Activated naive CD4-positive, alpha-beta T cell treated with anti-CD3 and anti-CD28 coated beads for 36 hours (primary cell): ENCODE measurements around the gene ESRP2. TPM values are rescaled to one million over a fixed set of nuclear protein-coding genes. Genes with fewer than 3 reads are reported as not detected.

ENCODE experiments used
- CTCF ChIA-PET: fragments of 350-600 bp; sonication (Branson Sonifier 250); formaldehyde crosslinking; loops from one replicate; lab custom pipeline; 2021; ENCODE audit warnings: antibody characterized with exemption; lab: Charles Lee
- DNase-seq: peaks from one replicate; pipeline ENCODE4 v3.0.0-alpha.2; 2020
- H3K27ac Mint-ChIP-seq: one replicate; pipeline ENCODE4 v1.8.0; 2021; ENCODE audit warnings: mild to moderate bottlenecking, mixed read lengths
- H3K27me3 Mint-ChIP-seq: one replicate; pipeline ENCODE4 v1.8.0; 2021; ENCODE audit warnings: low read depth, mixed read lengths
- H3K36me3 Mint-ChIP-seq: one replicate; pipeline ENCODE4 v1.8.0; 2021; ENCODE audit warnings: low read depth, mixed read lengths
- H3K4me1 Mint-ChIP-seq: one replicate; pipeline ENCODE4 v1.8.0; 2021; ENCODE audit warnings: low read depth, mixed read lengths
- H3K4me3 Mint-ChIP-seq: one replicate; pipeline ENCODE4 v1.8.0; 2021; ENCODE audit warnings: mild to moderate bottlenecking, moderate library complexity, mixed read lengths
- H3K9me3 Mint-ChIP-seq: one replicate; pipeline ENCODE4 v1.8.0; 2021; ENCODE audit warnings: mixed read lengths
- intact Hi-C: fragments of 100-400 bp; cut with micrococcal nuclease; formaldehyde crosslinking; loops from one replicate; pipeline ENCODE4 v1.15.1; 2023
- total RNA-seq, 2 experiments: library from RNA; stranded (reverse); gene quantifications; one replicate each; pipeline ENCODE4 v1.2.3, GENCODE V29; 2021

ESRP2 gene
- total RNA-seq, 2 experiments from 2014 or later, result 0.21 to 0.35 TPM

DNA sequence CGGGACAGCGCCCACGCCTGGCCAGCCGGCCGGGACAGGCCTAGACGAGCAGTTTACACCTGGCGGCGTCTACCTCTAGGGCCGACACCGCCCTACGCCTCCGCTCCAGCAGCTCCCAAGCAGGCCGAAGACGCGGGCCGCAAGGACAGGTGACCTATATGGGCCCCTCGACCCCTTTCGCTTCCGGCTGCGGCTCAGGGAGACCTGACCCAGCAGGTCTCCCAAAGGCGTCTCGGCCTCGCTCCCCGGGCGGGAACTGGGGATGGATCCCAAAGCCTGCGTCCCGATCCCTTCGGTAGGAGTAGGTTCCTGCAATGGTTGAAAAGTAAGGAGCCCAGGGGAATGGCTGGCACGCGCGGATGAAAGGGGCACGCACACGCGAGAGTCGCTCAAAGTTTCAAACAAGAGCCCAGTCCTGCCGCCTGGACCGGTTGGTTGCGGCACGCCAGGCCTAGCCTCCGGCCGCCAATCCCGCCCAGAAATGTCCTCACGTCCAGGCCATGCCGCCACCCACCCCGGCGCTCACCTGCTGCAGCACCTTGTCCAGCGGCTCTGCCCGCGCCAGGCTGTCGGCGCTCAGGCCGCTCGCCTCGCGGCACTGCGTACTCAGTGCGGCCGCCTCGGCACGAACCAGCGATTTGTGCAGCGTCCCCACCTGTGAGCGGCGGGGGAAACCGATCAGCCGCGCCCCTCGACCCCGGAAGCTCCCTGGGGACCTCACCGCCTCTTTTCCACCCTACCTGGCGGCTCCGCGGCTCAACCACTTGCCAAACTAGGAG is 630 bp downstream of the ESRP2 start:
- peaks cover 30% of the 10 kb centered on the region for H3K4me1 Mint-ChIP-seq
- CTCF ChIA-PET, result no interaction called here
- intact Hi-C loops, result loop anchor here (10.0 kb wide), 1 partner anchor 430 kb away; the partner anchor contains the start of genes RANBP10 and TSNAXIP1
- peak overlapping the region; percentile 9 for H3K4me3 Mint-ChIP-seq
- DNase-seq, result no peak
- no peak overlapping the region for H3K27ac Mint-ChIP-seq
- H3K27me3 Mint-ChIP-seq, result no peaks in the 10 kb centered on the region
- H3K9me3 Mint-ChIP-seq, result no peaks in the 10 kb centered on the region
- H3K36me3 Mint-ChIP-seq, result no peaks in the 10 kb centered on the region

DNA sequence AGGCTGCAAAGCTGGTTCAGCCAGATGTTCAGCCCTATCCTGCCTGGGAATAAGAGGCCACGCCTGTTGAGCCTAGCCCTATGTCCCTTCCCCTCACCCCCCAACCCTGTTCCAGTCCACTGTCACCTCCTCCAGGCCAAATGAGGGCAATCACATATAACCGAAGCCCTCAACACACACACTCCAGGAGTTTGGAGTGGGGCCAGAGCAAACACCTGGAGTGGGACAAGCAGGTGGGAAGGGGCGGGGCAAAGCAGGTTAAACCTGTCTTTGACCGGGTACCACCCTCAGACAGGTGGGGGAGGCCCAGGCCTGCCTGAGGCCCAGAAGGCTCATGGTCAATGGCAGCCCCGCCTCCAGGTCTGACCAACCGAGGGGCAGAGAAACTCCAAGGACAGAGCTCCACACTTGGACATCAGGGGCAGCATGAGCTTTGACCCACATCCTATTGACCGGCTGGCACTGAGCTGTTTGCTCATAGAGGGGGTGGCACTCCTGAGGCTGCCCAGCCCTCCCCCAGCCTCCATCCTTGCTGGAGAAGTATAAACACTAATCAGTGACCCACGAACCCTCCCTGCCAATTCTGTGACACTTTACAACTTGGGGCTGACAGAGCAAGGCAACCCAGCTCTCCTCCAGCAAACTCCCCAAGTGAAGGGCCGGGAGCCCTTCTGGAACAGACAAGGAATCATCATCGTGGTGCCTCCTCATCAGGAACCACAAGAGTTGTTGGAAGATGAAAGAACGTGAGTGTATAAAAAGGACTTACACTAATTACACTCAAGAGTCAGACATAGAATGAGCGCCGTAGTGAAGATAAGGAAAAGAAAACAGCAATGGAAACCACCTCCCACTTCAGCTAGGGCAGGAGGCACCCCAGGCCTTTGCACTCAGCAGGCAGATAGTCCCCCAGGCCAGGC is 1.5 kb downstream of the ESRP2 start:
- Mint-ChIP-seq H3K36me3 (no peaks in the 10 kb centered on the region), H3K27ac (peak overlapping the region; percentile 1), H3K4me1 (peaks cover 26% of the 10 kb centered on the region), H3K4me3 (peak overlapping the region; percentile 21), H3K9me3 (no peaks in the 10 kb centered on the region), H3K27me3 (no peaks in the 10 kb centered on the region)
- intact Hi-C loops, result loop anchor here (10.0 kb wide), 1 partner anchor 430 kb away; the partner anchor contains the start of genes RANBP10 and TSNAXIP1
- CTCF ChIA-PET, result no interaction called here
- no peak for DNase-seq

DNA sequence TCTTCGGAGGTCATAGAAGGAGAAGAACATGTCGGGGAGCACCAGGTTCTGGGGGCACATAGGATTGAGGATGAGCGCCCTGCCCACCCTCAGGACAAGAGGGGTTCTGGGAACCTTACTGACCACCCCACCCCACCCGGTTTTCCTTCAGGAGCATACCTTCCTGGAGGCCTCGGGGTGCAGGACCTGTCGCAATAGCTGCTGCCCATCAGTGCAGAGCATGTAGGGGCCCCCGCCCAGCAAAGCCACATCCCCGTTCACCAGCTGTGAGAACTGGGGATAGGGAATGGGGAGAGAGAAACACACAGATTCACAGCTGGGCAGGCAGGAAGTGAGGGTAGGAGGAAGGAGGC is 2.1 kb downstream of the ESRP2 start:
- H3K9me3 Mint-ChIP-seq, result no peaks in the 10 kb centered on the region
- intact Hi-C loops, result loop anchor here (10.0 kb wide), 1 partner anchor 429 kb away; the partner anchor contains the start of genes RANBP10 and TSNAXIP1
- CTCF ChIA-PET, result no interaction called here

DNA sequence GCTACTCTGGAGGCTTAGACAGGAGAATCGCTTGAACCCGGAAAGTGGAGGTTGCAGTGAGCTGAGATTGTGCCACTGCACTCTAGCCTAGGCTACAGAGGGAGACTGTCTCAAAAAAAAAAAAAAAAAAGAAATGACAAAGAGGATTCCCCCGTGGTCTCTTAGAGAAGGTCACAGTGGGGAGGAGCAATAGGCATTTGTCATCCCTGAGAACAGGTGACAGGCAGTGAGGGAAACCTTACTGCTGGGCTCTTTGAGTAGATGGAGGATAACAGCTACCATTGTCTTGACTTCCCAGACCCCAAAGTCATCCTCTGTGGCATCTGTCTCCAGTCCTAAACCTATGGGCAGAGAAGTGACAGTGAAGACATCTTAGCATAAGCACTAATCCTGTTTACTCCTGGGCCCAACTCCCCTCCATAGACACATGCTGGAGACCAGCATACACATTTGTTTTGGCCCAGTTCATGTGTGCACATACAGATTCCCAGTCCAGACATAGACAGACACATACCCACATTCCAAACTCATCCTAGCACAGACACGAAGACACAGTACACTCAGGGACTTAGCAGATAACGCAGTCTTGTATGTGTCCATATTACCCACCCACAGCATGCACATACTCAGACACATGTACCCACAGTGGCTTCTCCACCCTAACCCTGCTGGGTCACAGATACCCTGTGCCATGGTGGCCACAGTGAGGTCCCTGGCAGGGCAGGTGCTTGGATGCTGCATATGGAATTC is 2.7 kb downstream of the ESRP2 start:
- peaks cover 26% of the 10 kb centered on the region for H3K4me1 Mint-ChIP-seq
- no peaks in the 10 kb centered on the region for H3K27me3 Mint-ChIP-seq
- no peak overlapping the region for H3K4me3 Mint-ChIP-seq
- peak; percentile 50 for DNase-seq
- peaks cover 2% of the 10 kb centered on the region for H3K36me3 Mint-ChIP-seq
- peak overlapping the region; percentile 16 for H3K27ac Mint-ChIP-seq
- intact Hi-C loops, result loop anchor here (10.0 kb wide), 1 partner anchor 428 kb away; the partner anchor contains the start of genes RANBP10 and TSNAXIP1
- CTCF ChIA-PET, result no interaction called here
- H3K9me3 Mint-ChIP-seq, result no peaks in the 10 kb centered on the region

More for the DNA sequence above, 2.1 kb downstream of the ESRP2 start:
- Mint-ChIP-seq H3K4me1 (peaks cover 27% of the 10 kb centered on the region), H3K27ac (no peak overlapping the region), H3K4me3 (no peak overlapping the region), H3K36me3 (peaks cover 2% of the 10 kb centered on the region), H3K27me3 (no peaks in the 10 kb centered on the region)
- no peak for DNase-seq

DNA sequence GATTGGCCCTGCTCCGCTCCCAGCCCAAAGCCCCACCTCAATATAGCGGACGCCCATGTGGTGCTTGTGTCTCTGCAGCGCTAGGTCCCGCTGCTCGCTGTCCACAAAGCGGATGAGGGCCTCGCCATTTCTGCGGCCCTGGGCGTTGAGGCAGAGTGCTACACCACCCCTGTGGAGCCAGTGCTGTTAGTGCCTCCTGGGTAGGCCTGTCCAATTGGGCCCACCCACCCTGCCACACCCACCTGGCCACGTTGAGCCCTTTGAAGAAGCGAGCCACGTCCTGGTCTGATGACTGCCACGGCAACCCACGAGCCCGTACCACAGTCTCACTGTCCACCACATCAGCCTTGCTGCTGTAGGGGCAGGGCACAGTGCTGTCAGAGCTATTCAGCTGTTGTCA is 3.6 kb downstream of the ESRP2 start:
- intact Hi-C loops, result loop anchor here (10.0 kb wide), 1 partner anchor 428 kb away; the partner anchor contains the start of genes RANBP10 and TSNAXIP1
- peaks cover 2% of the 10 kb centered on the region for H3K36me3 Mint-ChIP-seq
- no peak overlapping the region for H3K27ac Mint-ChIP-seq
- peaks cover 35% of the 10 kb centered on the region for H3K4me1 Mint-ChIP-seq
- DNase-seq, result no peak
- CTCF ChIA-PET, result no interaction called here
- H3K9me3 Mint-ChIP-seq, result no peaks in the 10 kb centered on the region
- H3K4me3 Mint-ChIP-seq, result no peak overlapping the region
- H3K27me3 Mint-ChIP-seq, result no peaks in the 10 kb centered on the region

DNA sequence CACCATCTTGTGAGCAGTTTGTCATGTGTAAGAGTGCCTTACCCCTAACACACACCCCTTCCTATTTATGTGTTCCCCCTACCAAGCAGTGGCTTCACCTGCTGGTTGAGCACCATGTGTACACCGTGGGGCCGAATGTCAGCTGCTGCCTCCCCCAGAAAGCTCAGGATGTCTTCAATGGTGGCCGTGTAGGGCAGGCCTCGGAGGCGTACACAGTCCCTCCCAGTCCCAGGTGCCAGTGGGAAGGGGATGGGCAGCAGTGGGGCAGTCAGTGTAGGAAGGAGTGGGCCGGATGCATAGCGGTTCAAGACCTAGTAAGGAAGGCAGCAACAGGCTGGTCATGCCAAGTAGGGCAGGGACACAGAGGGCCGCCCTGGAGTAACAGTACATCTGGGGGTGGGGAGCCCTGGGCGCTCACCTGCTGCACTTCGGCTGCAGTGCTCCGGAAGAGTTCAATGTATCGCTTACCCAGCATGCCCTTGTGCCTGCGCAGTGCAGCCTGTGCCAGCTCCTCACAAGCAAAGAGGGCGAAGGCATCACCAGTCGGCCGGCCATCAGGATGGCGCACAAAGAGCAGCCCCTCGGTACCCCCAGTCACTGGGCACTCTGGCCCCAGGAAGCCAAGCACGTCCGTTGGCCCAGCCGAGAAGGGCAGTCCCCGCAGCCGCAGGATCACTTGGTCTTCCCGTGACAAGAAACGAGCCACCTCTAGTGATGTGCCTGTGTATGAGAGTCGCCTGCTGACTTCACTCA is 4.4 kb downstream of the ESRP2 start:
- Mint-ChIP-seq H3K9me3 (no peaks in the 10 kb centered on the region), H3K36me3 (peaks cover 4% of the 10 kb centered on the region), H3K4me1 (peaks cover 35% of the 10 kb centered on the region), H3K27ac (no peak overlapping the region), H3K27me3 (no peaks in the 10 kb centered on the region), H3K4me3 (no peak overlapping the region)
- no peak for DNase-seq
- intact Hi-C loops, result loop anchor here (10.0 kb wide), 1 partner anchor 427 kb away; the partner anchor contains the start of genes RANBP10 and TSNAXIP1
- CTCF ChIA-PET, result interaction anchor here (0.6 to 2.7 kb wide), 2 partner anchors 138 to 238 kb away, joined by 3 to 20 read pairs; no protein-coding TSS in a partner anchor

DNA sequence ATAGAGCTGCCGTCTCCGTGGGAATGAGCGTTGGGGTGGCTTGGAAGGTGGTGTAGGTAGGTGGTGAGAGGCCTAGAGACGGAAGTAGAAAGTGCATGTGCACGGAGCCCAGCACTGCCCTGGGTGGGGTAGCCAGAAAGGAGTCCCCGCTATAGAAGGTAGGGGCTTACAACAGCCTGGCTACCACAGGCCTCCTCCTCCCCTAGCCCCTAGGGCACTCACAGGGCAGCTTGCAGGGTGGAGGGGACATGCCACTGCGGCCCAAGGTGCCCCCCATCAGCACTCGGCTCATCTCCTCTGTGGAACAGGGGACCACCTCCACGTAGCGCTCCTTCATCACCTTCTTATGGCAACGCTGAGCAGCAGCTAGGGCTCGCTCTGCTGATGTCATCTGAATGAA is 5.0 kb downstream of the ESRP2 start:
- no peaks in the 10 kb centered on the region for H3K9me3 Mint-ChIP-seq
- CTCF ChIA-PET, result interaction anchor here (0.5 to 2.7 kb wide), 5 partner anchors 138 to 239 kb away, joined by 3 to 20 read pairs (median 3); partner anchors contain the start of gene NFATC3

DNA sequence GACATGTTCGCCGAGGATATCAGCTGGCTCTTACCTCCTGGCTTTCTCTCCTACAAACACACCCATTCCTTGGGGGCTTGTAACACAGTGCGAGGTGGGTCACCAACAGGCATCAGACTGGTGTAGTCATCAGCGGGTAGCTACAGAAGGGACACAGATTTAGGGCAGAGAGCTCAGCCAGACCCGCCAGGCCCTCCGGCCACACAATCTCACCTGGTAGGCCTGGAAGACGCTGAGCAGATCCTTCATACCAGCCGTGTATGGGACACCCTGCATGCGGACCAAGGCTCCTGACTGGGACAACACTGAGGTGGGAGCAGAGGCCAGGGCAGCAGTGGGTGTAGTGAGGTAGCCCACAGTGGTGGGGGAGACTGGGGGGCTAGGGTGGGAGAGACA is 5.8 kb downstream of the ESRP2 start:
- intact Hi-C loops, result loop anchor here (10.0 kb wide), 1 partner anchor 425 kb away; the partner anchor contains the start of genes RANBP10 and TSNAXIP1
- H3K27ac Mint-ChIP-seq, result no peak overlapping the region
- no peak overlapping the region for H3K4me3 Mint-ChIP-seq
- CTCF ChIA-PET, result interaction anchor here (0.7 to 2.7 kb wide), 13 partner anchors 9 to 166 kb away, joined by 3 to 20 read pairs (median 3); partner anchors contain the start of genes NFATC3 and SLC7A6
- H3K9me3 Mint-ChIP-seq, result no peaks in the 10 kb centered on the region
- H3K27me3 Mint-ChIP-seq, result no peaks in the 10 kb centered on the region
- H3K4me1 Mint-ChIP-seq, result peaks cover 44% of the 10 kb centered on the region
- DNase-seq, result no peak
- peaks cover 5% of the 10 kb centered on the region for H3K36me3 Mint-ChIP-seq

More for the DNA sequence above, 5.0 kb downstream of the ESRP2 start:
- Mint-ChIP-seq H3K27ac (no peak overlapping the region), H3K27me3 (no peaks in the 10 kb centered on the region), H3K4me3 (no peak overlapping the region), H3K4me1 (peaks cover 36% of the 10 kb centered on the region), H3K36me3 (peaks cover 4% of the 10 kb centered on the region)
- no peak for DNase-seq
- intact Hi-C loops, result loop anchor here (10.0 kb wide), 1 partner anchor 426 kb away; the partner anchor contains the start of genes RANBP10 and TSNAXIP1

DNA sequence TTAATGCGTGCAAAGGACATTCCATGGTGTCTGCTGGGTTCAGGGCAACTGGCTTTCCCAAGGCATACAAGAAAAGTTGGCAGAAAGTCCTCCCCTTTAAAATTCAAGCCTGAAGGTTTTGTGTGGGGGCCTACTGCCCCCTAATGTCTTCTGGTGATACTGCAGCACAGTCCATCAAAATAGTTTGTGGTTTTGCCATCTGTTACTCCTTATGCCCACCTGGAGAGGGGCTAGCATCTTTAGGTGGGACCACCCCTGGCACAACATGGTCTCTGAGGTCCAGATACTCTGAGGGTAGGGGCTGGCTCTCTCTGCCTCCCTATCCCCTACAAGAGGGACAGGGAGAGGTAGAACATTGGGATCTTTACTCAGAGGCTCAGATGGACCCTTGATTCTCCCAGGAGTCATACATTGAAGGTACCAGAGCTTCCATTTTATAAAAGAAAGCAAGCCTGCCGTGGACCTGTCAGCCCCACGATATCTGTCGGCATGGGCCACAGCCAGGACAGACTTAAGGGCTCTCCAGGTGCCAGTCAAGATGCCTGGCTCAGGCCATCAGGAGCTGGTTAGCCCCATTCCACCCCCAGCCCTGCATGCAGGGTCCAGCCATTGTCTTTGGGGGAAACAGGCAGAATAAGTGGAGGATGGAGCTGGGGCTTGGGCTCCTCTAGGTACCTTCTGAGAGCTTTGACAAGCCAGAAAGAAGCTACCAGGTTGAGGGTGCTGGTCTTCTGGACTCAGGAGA is 6.3 kb downstream of the ESRP2 start:
- CTCF ChIA-PET, result interaction anchor here (0.7 to 2.7 kb wide), 13 partner anchors 9 to 166 kb away, joined by 3 to 20 read pairs (median 3); partner anchors contain the start of genes NFATC3 and SLC7A6
- intact Hi-C loops, result loop anchor here (1.0 to 10.0 kb wide), 6 partner anchors 52 to 425 kb away; partner anchors contain the start of genes RANBP10 and TSNAXIP1
- Mint-ChIP-seq H3K36me3 (peaks cover 5% of the 10 kb centered on the region), H3K9me3 (no peaks in the 10 kb centered on the region), H3K27me3 (no peaks in the 10 kb centered on the region), H3K27ac (peak overlapping the region; percentile 53), H3K4me3 (no peak overlapping the region), H3K4me1 (peaks cover 42% of the 10 kb centered on the region)
- peak; percentile 64 for DNase-seq

DNA sequence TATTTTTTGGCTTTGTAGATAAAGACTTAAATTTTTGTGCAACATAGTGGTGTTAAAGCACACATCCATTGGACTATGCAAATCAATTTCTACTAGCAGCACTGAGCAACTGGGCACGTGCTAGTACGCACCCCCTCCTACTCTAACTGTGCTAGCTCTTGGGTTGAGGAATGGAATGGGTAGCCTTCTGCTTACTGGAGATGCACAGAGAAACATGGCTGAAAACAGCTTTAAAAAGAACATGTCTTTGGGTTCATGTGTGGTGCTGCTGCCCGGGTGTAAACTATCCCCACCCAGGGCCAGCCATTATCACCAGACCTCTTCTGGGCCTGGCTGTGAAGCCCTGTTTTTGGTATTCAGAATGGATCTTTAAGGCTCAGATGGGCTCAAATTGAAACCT is 7.3 kb downstream of the ESRP2 start:
- Mint-ChIP-seq H3K27ac (peak overlapping the region; percentile 53), H3K4me1 (peaks cover 41% of the 10 kb centered on the region), H3K9me3 (no peaks in the 10 kb centered on the region), H3K36me3 (peaks cover 5% of the 10 kb centered on the region), H3K27me3 (no peaks in the 10 kb centered on the region), H3K4me3 (no peak overlapping the region)
- intact Hi-C loops, result loop anchor here (1.0 to 5.0 kb wide), 5 partner anchors 51 to 294 kb away; no protein-coding TSS in a partner anchor
- no peak for DNase-seq
- CTCF ChIA-PET, result interaction anchor here (0.6 to 3.1 kb wide), 18 partner anchors 9 to 369 kb away, joined by 3 to 24 read pairs (median 6); partner anchors contain the start of gene NRN1L
